Pons (tissue), 1 donor: ENCODE measurements around the gene PCDHA11.
"Not testable (repeated sequence)": the region's sequence is repeated elsewhere in the genome, so short reads cannot be mapped to it uniquely, and the experiment has no call there.

ENCODE experiments used
- DNase-seq: peaks from one replicate; pipeline ENCODE4 v3.0.0-alpha.2; 2016; ENCODE audit warnings: low spot score

The PCDHA11 gene

GRCh38 chr5:140848139-140849102, 20.3 kb upstream of the PCDHA11 start, which contains the start of gene PCDHA9:
Gene PCDHA9 (plus strand): TSS chr5:140848382. CDS start chr5:140848496, 114 bp downstream.
- not testable (repeated sequence) for DNase-seq

DNA sequence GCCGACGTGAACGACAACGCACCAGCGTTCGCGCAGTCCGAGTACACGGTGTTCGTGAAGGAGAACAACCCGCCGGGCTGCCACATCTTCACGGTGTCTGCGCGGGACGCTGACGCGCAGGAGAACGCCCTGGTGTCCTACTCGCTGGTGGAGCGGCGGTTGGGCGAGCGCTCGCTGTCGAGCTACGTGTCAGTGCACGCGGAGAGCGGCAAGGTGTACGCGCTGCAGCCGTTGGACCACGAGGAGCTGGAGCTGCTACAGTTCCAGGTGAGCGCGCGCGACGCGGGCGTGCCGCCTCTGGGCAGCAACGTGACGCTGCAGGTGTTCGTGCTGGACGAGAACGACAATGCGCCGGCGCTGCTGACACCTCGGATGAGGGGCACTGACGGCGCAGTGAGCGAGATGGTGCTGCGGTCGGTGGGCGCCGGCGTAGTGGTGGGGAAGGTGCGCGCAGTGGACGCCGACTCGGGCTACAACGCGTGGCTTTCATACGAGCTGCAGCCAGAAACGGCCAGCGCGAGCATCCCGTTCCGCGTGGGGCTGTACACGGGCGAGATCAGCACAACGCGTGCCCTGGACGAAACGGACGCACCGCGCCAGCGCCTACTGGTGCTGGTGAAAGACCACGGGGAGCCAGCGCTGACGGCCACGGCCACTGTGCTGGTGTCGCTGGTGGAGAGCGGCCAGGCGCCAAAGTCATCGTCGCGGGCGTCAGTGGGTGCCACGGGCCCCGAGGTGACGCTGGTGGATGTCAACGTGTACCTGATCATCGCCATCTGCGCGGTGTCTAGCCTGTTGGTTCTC, 18.7 kb upstream of the PCDHA11 start:
- DNase-seq: not testable (repeated sequence)

DNA sequence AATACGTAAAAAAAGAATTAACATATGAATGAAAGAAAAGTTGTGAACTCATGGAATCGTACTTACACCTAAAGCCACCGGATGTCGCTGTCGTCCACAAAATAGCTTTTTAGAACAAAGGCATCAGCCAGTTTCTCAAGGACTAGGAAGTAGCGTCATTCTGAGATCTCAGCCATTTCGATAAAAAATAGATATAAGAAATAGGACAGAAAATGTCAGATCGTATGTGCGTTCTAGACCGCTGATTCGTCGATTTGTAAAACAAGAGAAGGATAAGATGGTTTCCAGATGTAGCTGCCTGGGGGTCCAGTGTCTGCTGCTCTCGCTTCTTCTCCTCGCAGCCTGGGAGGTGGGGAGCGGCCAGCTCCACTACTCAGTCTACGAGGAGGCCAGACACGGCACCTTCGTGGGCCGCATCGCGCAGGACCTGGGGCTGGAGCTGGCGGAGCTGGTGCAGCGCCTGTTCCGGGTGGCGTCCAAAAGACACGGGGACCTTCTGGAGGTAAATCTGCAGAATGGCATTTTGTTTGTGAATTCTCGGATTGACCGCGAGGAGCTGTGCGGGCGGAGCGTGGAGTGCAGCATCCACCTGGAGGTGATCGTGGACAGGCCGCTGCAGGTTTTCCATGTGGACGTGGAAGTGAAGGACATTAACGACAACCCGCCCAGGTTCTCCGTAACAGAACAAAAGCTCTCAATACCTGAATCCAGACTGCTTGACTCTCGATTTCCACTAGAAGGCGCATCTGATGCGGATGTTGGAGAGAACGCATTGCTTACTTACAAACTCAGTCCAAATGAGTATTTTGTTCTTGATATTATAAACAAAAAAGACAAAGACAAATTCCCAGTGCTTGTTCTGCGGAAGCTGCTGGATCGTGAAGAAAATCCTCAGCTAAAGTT, 12.7 kb upstream of the PCDHA11 start, which contains the start of gene PCDHA10:
PCDHA10 (plus strand) TSS at position 126 of the 903 bp plus-strand sequence; CDS start at position 278, 152 bp downstream.
- DNase-seq: peak; percentile 85

DNA sequence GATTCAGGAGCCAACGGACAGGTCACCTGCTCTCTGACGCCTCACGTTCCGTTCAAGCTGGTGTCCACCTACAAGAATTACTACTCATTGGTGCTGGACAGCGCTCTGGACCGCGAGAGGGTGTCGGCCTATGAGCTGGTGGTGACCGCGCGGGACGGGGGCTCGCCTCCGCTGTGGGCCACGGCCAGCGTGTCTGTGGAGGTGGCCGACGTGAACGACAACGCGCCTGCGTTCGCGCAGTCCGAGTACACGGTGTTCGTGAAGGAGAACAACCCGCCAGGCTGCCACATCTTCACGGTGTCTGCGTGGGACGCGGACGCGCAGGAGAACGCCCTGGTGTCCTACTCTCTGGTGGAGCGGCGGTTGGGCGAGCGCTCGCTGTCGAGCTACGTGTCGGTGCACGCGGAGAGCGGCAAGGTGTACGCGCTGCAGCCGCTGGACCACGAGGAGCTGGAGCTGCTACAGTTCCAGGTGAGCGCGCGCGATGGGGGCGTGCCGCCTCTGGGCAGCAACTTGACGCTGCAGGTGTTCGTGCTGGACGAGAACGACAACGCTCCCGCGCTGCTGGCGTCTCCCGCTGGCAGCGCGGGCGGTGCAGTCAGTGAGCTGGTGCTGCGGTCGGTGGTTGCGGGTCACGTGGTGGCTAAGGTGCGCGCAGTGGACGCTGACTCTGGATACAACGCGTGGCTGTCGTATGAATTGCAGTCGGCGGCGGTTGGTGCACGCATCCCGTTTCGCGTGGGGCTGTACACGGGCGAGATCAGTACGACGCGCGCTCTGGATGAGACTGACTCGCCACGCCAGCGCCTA, 11.4 kb upstream of the PCDHA11 start:
- no peak for DNase-seq

DNA sequence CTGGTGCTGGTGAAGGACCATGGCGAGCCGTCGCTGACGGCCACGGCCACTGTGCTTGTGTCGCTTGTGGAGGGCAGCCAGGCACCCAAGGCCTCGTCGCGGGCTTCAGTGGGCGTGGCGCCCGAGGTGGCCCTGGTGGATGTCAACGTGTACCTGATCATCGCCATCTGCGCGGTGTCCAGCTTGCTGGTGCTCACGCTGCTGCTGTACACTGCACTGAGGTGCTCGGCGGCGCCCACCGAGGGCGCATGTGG, 10.8 kb upstream of the PCDHA11 start:
- no peak for DNase-seq

DNA sequence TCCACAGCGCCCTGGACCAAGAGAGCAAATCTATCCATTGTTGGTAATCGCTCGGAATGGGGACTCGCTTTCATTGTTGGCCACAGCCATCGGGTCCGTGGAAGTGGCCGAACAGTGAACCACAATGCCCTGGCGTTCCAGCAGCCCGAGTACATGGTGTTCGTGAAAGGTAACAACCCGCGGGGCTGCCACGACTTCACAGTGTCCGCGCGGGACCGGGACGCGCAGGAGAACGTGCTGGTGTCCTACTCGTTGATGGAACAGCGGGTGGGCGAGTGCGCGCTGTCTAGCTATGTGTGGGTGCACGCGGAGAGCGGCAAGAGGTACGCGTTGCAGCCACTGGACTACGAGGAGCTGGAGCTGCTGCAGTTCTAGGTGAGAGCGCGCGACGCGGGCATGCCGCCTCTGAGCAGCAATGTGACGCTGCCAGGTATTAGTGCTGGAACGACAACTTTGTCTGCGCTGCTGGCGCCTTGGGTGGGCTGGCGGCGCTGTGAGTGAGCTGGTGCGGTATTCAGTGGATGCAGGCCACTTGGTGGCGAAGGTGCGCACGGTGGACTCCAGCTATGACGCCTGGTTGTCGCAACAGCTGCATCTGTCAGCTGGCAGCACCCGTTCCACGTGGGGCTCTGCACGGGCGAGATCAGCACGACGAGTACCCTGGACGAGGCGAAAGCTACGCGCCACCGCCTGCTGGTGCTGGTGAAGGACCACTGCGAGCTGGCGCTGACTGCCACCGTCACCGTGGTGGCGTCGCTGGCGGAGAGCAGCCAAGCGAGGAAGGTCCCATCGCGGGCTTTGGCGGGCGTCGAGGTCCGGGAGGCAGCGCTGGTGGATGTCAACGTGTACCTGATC, 6.1 kb upstream of the PCDHA11 start:
- DNase-seq: no peak

GRCh38 chr5:140869555-140869886, 764 bp downstream of the PCDHA11 start:
- peak; percentile 42 for DNase-seq

- no peak for DNase-seq
These were observed 1.8 kb downstream of the PCDHA11 start for GRCh38 chr5:140870221-140871201.

DNA sequence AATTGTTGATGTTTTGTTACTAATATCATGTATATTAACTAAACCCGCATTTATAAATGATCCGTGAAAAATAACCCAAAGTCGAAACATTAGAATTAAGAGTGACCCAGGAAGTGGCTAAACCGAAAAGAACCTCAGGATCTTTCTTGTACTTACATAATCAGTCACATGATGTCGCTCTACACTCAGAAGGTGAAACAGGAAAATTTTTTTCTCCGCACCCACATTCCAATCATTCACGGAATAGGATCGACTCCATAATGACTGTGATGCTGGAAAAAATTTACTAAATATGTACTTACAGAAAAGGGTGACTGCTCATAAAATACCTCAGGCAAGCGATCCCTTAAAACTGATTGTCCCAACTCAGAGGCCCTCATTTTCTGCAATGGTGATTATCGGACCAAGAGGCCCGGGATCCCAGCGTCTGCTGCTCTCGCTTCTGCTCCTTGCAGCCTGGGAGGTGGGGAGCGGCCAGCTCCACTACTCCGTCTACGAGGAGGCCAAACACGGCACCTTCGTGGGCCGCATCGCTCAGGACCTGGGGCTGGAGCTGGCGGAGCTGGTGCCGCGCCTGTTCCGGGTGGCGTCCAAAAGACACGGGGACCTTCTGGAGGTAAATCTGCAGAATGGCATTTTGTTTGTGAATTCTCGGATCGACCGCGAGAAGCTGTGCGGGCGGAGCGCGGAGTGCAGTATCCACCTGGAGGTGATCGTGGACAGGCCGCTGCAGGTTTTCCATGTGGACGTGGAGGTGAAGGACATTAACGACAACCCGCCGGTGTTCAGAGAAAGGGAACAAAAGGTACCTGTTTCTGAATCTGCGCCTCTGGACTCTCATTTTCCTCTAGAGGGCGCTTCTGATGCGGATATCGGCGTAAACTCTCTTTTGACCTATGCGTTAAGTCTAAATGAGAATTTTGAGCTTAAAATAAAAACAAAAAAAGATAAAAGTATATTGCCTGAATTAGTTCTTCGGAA, 6.6 kb downstream of the PCDHA11 start, which contains the start of gene PCDHA12:
PCDHA12 (plus strand) TSS at position 224 of the 981 bp plus-strand sequence; CDS start at position 389, 165 bp downstream.
- peak; percentile 9 for DNase-seq

DNA sequence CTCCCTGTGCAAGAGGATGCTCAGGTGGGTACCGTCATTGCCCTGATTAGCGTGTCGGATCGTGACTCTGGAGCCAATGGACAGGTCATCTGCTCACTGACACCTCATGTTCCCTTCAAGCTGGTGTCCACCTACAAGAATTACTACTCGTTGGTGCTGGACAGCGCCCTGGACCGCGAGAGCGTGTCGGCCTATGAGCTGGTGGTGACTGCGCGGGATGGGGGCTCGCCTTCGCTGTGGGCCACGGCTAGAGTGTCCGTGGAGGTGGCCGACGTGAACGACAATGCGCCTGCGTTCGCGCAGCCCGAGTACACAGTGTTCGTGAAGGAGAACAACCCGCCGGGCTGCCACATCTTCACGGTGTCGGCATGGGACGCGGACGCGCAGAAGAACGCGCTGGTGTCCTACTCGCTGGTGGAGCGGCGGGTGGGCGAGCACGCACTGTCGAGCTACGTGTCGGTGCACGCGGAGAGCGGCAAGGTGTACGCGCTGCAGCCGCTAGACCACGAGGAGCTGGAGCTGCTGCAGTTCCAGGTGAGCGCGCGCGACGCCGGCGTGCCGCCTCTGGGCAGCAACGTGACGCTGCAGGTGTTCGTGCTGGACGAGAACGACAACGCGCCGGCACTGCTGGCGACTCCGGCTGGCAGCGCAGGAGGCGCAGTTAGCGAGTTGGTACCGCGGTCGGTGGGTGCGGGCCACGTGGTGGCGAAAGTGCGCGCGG, 7.9 kb downstream of the PCDHA11 start:
- DNase-seq: not testable (repeated sequence)

DNA sequence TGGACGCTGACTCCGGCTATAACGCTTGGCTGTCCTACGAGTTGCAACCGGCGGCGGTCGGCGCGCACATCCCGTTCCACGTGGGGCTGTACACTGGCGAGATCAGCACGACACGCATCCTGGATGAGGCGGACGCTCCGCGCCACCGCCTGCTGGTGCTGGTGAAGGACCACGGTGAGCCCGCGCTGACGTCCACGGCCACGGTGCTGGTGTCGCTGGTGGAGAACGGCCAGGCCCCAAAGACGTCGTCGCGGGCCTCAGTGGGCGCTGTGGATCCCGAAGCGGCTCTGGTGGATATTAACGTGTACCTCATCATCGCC, 8.5 kb downstream of the PCDHA11 start:
- DNase-seq: no peak

- peak; percentile 26 for DNase-seq
These were observed 13.3 kb downstream of the PCDHA11 start, which contains the start of gene PCDHA13 for GRCh38 chr5:140881889-140882590. Gene PCDHA13 (plus strand): TSS chr5:140882124. CDS start chr5:140882269, 145 bp downstream.

- DNase-seq: peak; percentile 31
These were observed 13.8 kb downstream of the PCDHA11 start for GRCh38 chr5:140882591-140882899.

GRCh38 chr5:140883373-140883772, 14.6 kb downstream of the PCDHA11 start:
- no peak for DNase-seq

GRCh38 chr5:140883927-140884697, 15.4 kb downstream of the PCDHA11 start:
- DNase-seq: no peak

DNA sequence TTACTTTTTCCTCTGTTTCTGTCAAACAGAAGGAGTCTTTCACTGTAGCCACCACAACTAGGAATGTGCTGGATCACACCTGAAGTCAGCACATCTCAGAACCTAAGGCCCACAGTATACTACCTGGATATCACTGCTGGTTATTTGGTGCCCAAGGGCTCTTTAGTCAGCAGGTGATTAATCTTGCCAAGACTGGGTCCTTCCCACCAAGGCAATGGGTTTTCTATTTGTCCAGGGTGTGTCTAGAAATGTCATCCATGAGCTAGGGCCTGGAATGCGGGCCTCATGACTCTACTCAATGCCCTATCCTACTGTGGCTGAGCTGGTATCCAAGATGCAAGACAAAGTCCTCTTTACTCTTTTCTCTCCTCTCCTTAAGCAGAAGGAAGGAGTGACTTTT, 47.6 kb downstream of the PCDHA11 start:
- no peak for DNase-seq
